HG03457 (cell line): ENCODE data around the gene BARHL2.

Source experiments
- ATAC-seq: cut with Tn5 transposase; IDR thresholded peaks from one replicate; pipeline ENCODE4 v1.9.1; 2021; ENCODE audit warnings: moderate number of reproducible peaks; ENCODE audit not compliant: unreplicated experiment

The BARHL2 gene

DNA sequence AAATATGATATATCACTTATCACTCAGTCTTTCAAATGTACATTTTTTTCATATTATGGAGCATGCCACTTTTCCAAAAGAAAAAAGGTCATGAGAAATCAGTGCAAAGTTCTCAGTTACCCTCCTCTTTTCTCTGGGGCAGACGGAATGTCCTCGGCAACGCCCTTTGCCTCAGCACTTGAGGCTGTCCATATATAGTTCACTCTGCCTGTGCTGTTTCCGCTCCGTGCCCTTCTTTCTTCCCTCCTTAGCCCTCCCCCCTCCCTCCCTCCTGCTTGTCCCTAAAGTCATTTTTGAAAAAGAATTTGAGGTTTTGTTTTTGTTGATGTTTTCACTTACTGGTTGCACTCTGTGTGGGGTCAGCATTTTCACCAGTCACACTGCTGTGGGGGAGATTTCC is 5.4 kb downstream of the BARHL2 start:
- no peak for ATAC-seq

DNA sequence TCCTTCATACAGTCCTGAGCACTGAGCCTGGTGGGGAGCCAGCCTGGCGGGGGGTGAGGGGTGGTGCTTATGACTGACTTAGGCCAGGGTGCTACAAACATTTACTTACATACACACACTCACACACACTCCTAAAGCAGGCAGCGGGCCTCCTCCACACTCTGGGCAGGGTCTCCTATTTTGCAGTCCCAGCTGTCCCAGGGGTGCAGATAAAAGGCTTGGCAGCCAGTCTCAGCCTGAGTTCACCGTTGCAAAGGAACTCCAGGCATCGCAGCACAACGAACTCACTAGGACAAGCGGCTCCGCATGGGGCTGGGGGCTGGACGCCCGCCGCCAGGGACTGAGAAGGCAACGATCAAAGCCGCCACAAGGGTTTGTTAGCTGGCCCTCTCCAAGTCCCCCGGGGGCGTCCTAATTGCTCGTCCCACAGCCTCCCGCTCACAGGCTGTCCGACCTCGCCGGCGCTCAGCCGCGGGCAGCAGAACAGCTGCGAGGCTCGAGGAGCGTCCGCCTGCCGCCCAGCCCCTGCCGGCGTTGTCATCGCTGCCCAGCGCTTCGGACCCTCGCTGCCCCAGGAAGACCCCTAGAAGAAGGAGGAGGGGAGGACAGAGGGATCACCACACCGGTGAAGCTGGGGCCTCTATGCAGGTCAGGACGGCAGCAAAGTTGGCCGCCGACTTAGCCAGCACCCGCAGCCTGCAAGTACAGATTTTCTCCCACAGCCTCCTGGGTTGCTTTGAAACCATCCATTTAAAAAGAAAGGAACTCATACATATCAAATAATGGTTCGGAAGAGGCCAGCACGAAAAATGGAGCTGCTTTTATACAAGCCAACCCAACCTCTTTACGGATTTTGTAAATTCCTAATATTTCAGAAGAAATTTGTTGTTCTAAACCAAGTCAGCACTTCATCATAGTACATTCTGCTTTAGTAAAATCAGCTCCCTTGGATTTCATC is 6.2 kb downstream of the BARHL2 start:
- no peak for ATAC-seq

DNA sequence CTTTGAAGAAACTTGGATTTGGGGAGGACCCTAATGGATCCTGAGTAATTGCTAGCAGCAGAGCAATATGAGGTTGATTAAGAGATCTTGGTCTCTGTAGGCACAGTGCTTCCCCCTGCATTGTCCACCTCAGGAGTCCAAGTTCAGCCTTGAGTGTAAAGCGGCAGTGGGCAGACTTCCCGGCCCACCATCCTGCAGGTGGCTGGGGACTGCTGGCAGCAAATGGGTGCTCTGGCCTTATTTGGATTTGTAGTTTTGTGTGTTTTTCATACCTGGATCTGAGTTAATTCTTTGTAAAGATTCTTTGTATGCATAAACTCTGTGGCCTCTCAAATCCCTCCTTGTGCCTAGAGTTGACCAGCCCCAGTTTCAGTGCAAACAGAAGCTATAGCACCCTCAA is 7.6 kb downstream of the BARHL2 start:
- no peak for ATAC-seq

DNA sequence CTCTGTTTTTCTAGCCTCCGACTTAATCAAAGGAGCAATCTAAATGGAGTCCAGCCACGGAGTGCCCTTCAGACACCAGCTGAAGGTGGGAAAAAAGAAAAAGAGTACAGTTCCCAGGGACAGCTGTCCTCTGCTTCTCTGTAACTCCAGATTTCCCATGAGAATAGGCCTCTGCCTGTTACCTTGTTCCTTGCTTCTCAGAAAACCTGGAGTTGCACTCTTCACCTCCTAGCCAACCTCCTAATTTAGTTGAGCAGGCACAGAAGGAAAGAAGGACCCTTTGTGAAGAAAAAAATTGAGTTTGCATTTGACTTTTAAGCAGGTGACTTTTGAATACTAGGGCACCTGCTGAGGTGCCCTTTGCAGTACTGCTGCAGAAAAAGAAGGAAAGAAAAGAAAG is 8.3 kb downstream of the BARHL2 start:
- ATAC-seq: no peak

DNA sequence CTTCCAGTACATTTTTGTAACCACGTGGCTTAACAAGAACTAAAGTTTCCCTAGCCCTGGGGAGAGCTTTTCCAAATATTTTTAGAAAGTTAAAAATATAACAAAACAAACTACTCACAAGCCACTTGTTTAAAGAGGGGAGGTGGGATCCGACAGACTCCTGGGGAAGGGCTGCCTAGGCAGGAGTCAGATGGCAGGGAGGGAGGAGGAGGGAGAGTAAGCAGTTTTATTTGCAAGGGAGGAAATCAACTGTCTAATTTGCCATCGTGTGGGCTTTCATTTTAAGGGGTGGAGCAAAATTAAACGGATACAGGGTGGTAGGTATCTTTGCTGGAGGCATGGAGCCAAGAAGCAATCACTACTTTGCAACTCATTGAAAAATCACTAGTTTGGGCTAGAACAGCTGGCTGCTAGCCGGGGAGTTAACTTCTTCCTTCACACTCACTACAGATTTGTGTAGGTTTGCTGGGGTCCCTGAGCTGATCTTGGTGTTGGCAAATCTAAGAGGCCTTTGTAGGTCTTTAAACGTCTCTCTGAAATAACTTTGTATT is 8.8 kb downstream of the BARHL2 start:
- ATAC-seq: no peak

DNA sequence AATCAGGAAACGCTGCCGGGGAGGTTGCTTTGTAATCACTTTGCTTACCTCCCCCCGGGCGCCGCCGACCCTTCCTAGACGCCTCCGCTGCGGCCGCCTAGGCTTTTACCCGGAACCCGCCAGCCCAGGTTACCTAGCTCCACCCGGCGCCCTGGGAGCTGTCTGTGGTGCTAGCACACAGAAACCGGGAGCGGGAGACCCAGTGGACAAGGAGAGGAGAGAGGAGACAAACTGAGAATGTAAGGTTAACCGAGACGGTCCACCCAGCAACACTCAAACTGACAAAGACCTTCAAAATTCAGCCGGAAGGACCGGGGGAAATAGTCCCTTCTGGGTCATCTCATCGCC is 9.8 kb downstream of the BARHL2 start:
- ATAC-seq: no peak

DNA sequence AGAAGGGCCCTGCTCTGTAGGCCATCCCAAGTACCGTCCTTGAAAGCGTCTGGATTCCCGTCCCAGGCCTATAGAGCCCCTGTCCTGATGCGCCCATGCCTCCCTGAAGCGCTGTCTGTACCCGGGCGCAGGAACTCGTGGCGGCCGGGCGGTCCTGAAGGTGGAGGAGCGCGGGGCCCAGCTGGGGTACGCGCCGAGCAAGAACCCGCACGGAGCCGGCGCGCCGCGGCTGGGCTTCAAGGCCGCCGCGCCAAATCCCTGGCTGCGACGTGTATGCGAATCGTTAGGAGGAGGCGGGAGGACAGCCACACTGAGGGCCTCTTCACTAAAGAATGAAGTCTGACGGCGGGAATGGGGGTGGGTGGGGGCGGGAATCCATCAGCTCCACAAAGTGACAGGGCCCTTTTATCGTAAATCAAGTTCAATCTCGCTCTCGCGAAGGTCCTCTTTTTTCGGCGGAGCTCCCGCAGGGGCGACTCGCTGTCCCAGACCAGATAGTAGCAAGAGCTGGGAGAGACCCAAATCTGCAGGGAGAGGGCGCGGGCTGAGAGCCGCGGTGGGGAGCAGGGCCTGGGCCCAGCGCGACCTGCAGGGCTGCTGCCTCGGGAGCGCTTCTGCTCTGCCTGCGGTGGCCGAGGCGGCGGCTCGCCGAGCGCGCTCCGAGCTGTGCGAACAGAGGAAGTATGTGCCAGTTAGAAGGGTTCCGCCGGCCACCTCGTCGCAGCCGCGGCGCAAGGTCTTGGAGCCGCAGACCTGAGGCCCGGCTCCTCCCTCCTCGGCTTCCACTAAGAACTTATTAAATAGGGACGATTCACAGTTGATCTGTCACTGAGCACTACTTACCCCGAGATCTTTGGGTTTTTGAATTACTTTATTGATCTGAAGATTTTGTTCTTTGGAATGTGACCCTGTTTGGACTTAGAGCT is 10.4 kb downstream of the BARHL2 start:
- ATAC-seq: no peak

DNA sequence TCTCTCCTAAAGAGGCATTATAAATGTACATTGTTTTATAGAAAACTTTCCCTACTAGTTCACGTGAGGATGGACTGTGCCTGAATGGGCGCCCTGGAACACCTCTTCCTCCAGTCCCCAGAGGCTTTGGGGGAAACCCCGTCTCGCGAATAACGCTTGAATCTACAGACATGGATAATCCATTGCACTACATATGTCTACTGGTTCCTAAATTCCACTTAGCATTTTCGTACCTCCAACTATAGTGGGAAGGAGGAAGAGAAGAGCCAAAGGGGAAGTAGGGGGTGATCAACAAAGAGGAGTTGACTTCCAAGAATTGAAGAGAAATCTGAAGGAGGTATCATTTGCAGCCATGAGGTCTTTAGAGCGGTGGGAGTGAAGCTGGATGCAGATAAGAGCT is 11.1 kb downstream of the BARHL2 start:
- ATAC-seq: no peak

DNA sequence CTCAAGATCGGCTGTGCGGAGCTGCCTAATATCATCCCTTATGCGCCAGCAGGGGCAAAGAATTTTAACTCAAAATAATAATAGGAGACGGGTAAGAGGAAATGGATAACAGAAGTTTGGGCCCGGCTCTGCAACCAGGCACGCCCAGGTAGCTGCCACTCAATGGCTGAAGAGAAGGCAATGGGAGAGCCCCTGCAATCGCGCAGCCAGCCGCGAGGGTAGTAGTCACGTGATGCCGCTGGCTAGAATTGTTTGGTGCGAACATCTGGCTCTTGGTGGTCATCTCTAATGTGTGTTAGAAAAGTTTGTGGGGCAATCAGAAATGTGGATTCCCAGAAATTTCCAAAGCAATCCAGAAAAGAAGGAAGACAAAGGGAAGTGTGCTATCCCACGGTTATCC is 12.3 kb downstream of the BARHL2 start:
- no peak for ATAC-seq

DNA sequence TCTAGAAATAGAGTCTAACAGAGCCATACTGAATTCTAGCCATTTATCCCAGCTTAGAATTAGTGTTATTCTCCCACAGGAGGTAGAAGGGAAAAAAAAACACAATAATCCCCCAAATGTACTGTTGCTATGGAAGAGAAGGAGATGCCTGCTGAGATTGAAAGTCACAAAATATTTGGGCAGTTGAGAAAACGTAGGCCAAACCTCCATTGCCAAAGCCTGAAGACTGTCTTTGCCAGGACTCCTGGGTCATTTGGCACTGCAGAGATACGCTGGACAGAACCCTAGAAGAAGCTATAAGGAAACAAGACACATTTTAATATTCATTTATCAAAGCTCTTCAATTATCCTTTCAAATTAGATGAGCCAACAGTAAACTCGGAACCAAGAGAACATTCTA is 22.3 kb downstream of the BARHL2 start:
- ATAC-seq: no peak

DNA sequence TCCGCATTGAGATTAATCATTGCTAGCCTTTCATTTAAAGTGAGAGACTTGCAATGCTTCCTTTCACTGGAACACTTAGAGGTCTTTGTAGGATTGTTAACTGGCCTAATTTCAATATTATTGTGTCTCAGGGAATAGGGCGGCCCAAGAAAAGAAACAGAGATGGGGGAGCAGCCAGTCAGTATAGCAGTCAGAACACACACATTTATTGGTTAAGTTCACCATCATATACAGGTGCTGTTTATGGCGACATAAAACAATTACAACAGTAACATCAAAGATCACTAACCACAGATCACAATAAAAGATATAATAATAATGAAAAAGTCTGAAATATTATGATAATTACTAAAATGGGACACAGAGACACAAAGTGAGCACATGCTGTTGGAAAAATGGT is 29.4 kb downstream of the BARHL2 start:
- ATAC-seq: no peak

DNA sequence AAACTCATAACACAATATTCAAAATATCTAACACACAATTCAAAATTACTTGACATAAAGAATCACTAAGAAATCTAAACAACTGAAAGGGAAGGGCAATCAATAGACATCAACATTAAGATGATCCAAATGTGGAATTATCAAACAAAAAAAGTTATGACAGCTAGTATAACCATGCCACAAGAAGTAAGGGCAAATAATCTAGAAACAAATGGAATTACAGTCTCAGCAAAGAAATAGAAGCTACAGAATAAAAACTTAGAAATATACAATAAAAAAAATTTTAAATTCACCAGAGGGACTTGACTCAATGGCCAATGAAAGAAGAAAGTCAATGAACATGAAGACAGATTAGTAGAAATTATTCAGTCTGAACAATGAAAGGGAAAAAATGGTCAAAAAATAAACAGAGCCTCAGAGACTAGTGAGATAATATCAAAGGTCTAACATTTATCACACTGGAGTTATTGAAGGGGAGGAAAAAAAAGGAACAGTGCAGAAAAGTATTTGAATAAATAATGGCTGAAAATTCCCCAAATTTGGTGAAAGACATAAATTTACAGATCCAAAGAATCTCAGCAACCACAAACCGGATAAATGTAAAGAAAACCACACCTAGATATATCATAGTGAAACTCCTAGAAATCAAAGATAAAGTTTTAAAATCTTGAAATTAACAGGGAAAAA is 41.8 kb downstream of the BARHL2 start:
- no peak for ATAC-seq

DNA sequence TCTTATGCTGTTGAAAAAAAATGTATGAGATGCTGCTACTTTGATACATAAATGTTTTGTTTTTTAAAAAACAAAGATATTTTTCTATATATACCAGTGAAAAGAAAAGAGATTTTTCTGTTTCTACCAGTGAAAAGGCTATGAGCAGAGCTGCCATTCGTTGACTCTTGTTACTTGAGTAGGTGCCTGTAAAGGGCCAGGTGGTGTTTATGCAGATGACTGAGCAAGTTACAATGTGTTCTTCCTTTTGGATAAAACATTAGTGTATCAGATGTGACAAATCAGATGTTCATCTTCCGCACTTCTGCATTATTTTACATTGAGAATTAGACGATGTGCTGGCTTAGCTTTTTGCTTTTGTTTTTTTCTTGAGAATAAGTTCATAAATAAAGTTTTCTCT is 45.4 kb downstream of the BARHL2 start:
- ATAC-seq: no peak

DNA sequence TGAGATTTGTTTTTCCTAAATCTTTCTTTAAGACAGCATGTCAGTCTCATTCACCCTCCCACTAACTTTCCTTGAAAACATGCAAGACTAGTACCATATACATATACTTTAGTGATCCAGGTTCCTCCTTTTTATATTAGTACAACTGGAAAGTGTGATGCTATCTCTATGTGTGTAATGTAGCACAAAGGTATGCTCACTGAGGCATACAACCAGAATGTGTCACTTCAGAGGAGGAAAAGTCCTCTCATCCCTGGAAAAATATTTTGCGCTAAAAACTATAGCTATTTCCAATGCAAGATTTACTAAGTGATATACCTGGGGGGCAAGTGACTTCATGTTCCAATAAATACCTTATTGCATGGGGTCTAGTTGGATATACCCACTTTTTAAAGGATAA is 45.9 kb downstream of the BARHL2 start:
- no peak for ATAC-seq
